OCI-LY1 (cell line): ENCODE measurements around the gene ICAM5.

Experiments used
- H2AFZ ChIP-seq: fragments of 200-600 bp; sonication (generic), shearing (Covaris generic); 2 replicates; pipeline ENCODE4 v1.6.0; 2014; ENCODE audit warnings: antibody characterized with exemption, mild to moderate bottlenecking, low read length
- H3F3A ChIP-seq: fragments of 200-600 bp; sonication (generic), shearing (Covaris generic); 2 replicates; pipeline ENCODE4 v1.6.0; 2014; ENCODE audit warnings: mild to moderate bottlenecking, antibody characterized with exemption, low read length, moderate library complexity; ENCODE audit not compliant: insufficient read depth
- H3K27ac ChIP-seq: fragments of 200-600 bp; sonication (generic); 2 replicates; pipeline ENCODE4 v1.5.1; 2014; ENCODE audit warnings: low read length, mixed run types, mild to moderate bottlenecking, low read depth; ENCODE audit not compliant: poor library complexity, severe bottlenecking
- H3K27me3 ChIP-seq: fragments of 200-600 bp; sonication (generic); 2 replicates; pipeline ENCODE4 v1.6.0; 2014; ENCODE audit warnings: antibody characterized with exemption, mild to moderate bottlenecking, low read length, moderate library complexity; ENCODE audit not compliant: insufficient read depth
- H3K36me3 ChIP-seq: fragments of 200-600 bp; sonication (generic); 2 replicates; pipeline ENCODE4 v1.6.1; 2014; ENCODE audit warnings: mild to moderate bottlenecking, antibody characterized with exemption, low read length, moderate library complexity, mixed read lengths; ENCODE audit not compliant: insufficient read depth
- H3K4me1 ChIP-seq: fragments of 200-600 bp; sonication (generic); 2 replicates; pipeline ENCODE4 v1.5.1; 2014; ENCODE audit warnings: mild to moderate bottlenecking, low read length, moderate library complexity; ENCODE audit not compliant: insufficient read depth, severe bottlenecking
- H3K4me2 ChIP-seq: fragments of 200-600 bp; sonication (generic), shearing (Covaris generic); 2 replicates; pipeline ENCODE4 v1.6.1; 2014; ENCODE audit warnings: low read length
- H3K4me3 ChIP-seq: fragments of 200-600 bp; sonication (generic); 2 replicates; pipeline ENCODE4 v1.5.1; 2014; ENCODE audit warnings: low read length, low read depth, mild to moderate bottlenecking, mixed read lengths; ENCODE audit not compliant: poor library complexity, severe bottlenecking
- H3K79me2 ChIP-seq: fragments of 200-600 bp; shearing (Covaris generic); 2 replicates; pipeline ENCODE4 v1.6.1; 2016; ENCODE audit warnings: mixed run types, low read length, mixed read lengths; ENCODE audit not compliant: insufficient read depth
- H3K9ac ChIP-seq: fragments of 200-600 bp; sonication (generic), shearing (Covaris generic); 2 replicates; pipeline ENCODE4 v1.6.1; 2014; ENCODE audit warnings: mild to moderate bottlenecking, low read length, mixed read lengths
- H3K9me2 ChIP-seq: fragments of 200-600 bp; sonication (generic), shearing (Covaris generic); 2 replicates; pipeline ENCODE4 v1.6.1; 2014; ENCODE audit warnings: low read depth, mild to moderate bottlenecking, low read length, mixed read lengths
- H3K9me3 ChIP-seq: fragments of 200-600 bp; shearing (Covaris generic); 2 replicates; pipeline ENCODE4 v1.6.1; 2014; ENCODE audit warnings: low read length, mixed read lengths
- H4K20me1 ChIP-seq: fragments of 200-600 bp; sonication (generic), shearing (Covaris generic); 2 replicates; pipeline ENCODE4 v1.6.0; 2016; ENCODE audit warnings: mild to moderate bottlenecking, low read length; ENCODE audit not compliant: insufficient read depth
- EZH2 ChIP-seq: fragments of 200-600 bp; sonication (generic), shearing (Covaris generic); IDR thresholded peaks from 2 replicates; pipeline ENCODE4 v1.8.0; 2017; ENCODE audit warnings: borderline replicate concordance, mixed run types, mild to moderate bottlenecking, antibody characterized with exemption, low read length, moderate library complexity, mixed read lengths
- TF ChIP-seq, protein P1 (sequence below): fragments of 200-600 bp; sonication (generic), shearing (Covaris generic); IDR thresholded peaks from 2 replicates; pipeline ENCODE4 v1.5.1; 2017; ENCODE audit warnings: mild to moderate bottlenecking, antibody characterized with exemption, low read length, moderate library complexity, mixed read lengths

ICAM5 gene

DNA sequence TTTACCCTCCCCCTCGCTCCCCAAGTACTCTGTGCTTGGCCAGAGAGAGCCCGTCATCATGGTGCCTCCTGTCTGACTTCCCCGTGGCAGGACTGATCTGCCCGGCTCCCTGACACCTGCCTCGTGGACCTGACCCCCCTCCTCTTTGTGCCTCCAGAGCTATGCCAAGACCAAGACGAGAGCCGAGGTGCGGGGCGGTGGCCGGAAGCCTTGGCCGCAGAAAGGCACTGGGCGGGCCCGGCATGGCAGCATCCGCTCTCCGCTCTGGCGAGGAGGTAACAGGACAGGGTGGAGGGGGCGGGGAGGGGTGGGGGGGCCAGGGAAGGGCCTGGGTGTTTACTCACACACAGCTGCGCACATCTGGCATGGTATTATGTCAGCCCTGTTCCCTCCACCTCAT lies 33.2 kb upstream of the ICAM5 start:
- no peak for TF ChIP-seq EZH2
- TF ChIP-seq, protein P1, sequence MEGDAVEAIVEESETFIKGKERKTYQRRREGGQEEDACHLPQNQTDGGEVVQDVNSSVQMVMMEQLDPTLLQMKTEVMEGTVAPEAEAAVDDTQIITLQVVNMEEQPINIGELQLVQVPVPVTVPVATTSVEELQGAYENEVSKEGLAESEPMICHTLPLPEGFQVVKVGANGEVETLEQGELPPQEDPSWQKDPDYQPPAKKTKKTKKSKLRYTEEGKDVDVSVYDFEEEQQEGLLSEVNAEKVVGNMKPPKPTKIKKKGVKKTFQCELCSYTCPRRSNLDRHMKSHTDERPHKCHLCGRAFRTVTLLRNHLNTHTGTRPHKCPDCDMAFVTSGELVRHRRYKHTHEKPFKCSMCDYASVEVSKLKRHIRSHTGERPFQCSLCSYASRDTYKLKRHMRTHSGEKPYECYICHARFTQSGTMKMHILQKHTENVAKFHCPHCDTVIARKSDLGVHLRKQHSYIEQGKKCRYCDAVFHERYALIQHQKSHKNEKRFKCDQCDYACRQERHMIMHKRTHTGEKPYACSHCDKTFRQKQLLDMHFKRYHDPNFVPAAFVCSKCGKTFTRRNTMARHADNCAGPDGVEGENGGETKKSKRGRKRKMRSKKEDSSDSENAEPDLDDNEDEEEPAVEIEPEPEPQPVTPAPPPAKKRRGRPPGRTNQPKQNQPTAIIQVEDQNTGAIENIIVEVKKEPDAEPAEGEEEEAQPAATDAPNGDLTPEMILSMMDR = no peak
- Histone ChIP-seq H3K9me2 (no peaks in the 10 kb centered on the region), H3K4me1 (peaks cover 12% of the 10 kb centered on the region), H3K9me3 (no peaks in the 10 kb centered on the region), H3K79me2 (peaks cover 8% of the 10 kb centered on the region), H3K27ac (no peak overlapping the region), H4K20me1 (no peaks in the 10 kb centered on the region), H3K27me3 (no peaks in the 10 kb centered on the region), H3K9ac (no peak overlapping the region), H3K4me2 (no peak overlapping the region), H2AFZ (no peak overlapping the region), H3K36me3 (peaks cover 63% of the 10 kb centered on the region), H3K4me3 (no peak overlapping the region), H3F3A (no peaks in the 10 kb centered on the region)

DNA sequence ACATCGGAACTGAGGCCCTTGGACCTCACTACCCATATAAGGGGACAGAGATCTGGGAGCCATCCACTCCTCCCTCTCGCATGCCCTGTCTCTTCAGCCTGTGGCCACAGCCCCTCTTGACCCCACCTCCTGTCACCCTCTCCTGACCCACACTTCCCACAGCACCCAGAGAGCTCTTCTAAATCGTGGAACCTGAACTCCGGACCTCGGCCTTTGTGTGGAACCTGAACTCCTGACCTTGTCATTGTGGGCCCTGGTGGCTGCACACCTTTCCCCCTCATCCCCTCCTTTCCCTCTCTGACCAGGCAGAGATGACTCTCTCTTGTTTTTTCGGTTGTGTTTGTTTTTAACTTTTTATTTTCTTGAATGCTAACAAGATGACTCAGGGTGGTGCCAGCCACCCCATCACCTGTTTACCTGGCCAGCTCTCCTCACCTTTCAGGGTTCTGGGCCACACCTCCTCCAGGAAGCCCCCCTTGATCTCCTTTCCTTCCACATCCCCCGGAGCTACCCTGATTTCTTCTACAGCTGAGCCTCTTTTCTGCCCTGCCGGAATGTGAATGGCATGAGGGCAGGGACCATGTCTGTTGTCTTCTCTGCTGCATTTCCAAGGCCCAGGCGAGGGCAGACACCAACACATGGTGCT lies 32.7 kb upstream of the ICAM5 start:
- H2AFZ ChIP-seq = no peak overlapping the region
- H4K20me1 ChIP-seq = no peaks in the 10 kb centered on the region
- H3K36me3 ChIP-seq = peaks cover 63% of the 10 kb centered on the region
- no peaks in the 10 kb centered on the region for H3K9me3 ChIP-seq
- no peak overlapping the region for H3K27ac ChIP-seq
- no peaks in the 10 kb centered on the region for H3K9me2 ChIP-seq
- no peak overlapping the region for H3K9ac ChIP-seq
- H3F3A ChIP-seq = no peaks in the 10 kb centered on the region
- no peak overlapping the region for H3K4me3 ChIP-seq
- H3K4me2 ChIP-seq = no peak overlapping the region
- H3K4me1 ChIP-seq = peaks cover 12% of the 10 kb centered on the region
- no peaks in the 10 kb centered on the region for H3K27me3 ChIP-seq
- TF ChIP-seq, protein P1 = no peak
- no peak for TF ChIP-seq EZH2
- peaks cover 8% of the 10 kb centered on the region for H3K79me2 ChIP-seq

DNA sequence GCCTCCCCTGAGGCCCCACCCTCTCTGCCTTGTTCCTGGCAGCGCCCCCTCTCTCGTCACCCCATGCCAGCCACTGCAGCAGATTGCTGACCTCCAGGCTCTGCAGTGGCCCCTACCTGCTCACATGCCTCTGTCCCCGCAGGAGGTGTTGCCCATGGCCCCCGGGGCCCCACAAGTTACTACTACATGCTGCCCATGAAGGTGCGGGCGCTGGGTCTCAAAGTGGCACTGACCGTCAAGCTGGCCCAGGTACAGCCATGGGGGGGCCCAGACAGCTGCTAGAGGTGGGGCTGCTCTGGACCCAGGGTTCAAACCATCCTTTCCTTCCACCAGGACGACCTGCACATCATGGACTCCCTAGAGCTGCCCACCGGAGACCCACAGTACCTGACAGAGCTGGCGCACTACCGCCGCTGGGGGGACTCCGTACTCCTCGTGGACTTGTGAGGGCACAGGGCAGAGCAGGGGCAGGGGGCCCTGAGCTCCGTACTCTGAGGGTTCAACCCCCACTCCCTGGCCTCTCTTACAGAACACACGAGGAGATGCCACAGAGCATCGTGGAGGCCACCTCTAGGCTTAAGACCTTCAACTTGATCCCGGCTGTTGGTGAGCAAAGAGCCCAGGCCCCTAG lies 31.6 kb upstream of the ICAM5 start:
- peaks cover 5% of the 10 kb centered on the region for H3K4me1 ChIP-seq
- H2AFZ ChIP-seq = no peak overlapping the region
- TF ChIP-seq, protein P1 = no peak
- TF ChIP-seq EZH2 = no peak
- no peaks in the 10 kb centered on the region for H3K9me2 ChIP-seq
- no peak overlapping the region for H3K9ac ChIP-seq
- H3K27ac ChIP-seq = no peak overlapping the region
- H3K27me3 ChIP-seq = no peaks in the 10 kb centered on the region
- H3F3A ChIP-seq = no peaks in the 10 kb centered on the region
- H3K36me3 ChIP-seq = peaks cover 63% of the 10 kb centered on the region
- H3K4me2 ChIP-seq = no peak overlapping the region
- no peaks in the 10 kb centered on the region for H3K79me2 ChIP-seq
- H3K4me3 ChIP-seq = no peak overlapping the region
- no peaks in the 10 kb centered on the region for H3K9me3 ChIP-seq
- H4K20me1 ChIP-seq = no peaks in the 10 kb centered on the region
